GM10847 (cell line): ENCODE results near the gene PCCA.

ENCODE experiments used
- POLR2A ChIP-seq: IDR thresholded peaks from 2 replicates; pipeline ENCODE4 v1.6.1; 2011; ENCODE audit not compliant: insufficient read length; ENCODE audit errors: extremely low read depth

PCCA gene

DNA sequence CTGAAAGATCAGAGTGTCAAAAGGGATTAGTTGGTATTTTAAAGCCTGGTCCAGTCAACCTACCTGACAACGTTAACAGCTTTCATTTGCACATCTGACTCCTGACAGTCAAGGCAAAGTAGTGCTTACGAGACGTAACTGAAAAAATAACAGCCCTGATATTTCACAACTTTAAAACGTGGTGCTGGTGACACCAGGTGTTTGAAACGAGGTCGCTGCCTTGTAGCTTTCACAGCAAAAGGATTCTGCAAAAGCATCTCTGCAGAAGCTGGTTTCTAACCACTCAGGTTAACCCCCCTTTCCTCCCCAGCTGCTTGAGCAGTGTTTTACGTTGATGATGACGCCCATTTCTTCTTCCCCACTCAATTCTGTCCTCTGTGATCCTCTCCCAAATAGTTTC lies 476.4 kb downstream of the PCCA start:
- no peak for TF ChIP-seq POLR2A

DNA sequence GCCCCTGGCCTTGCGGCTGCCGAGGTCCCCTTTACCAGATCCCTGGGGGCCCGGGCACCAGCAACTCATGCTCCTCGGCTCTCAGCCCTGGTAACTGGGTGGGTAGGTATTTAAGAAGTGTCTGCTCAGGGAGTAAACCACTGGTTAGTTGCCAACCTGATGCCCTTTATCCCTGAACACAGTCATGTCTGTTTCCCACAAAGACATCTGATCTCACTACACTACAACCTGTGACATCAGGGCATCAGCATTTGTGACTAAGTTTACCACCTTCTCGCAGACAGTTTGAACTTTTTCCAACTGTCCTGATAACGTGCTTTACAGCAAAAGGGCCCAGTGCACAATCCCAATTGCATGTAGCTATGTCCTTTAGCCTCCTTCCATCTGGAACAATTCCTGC lies 477.6 kb downstream of the PCCA start:
- TF ChIP-seq POLR2A: no peak

DNA sequence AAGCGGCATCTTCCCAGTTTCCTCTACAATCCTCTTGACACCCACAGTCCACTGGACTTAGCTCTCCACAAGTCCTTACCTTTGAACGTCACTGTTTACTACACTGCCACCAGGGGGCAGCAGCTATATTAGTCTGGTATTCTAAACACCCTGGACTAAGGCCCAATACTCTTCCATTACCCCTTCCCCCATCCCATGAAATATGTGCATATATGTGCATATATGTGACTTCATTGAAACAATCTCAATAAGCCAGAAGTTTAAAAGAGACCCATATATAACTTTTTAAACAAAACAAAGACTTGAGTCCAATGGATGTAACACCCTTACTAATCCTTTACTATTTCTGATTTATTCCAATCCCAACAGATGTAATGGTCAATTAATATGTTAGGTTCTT lies 484.2 kb downstream of the PCCA start:
- no peak for TF ChIP-seq POLR2A
